ENCODE results near the gene VLDLR.

GRCh38 chr9:2638871-2639673 is 17.5 kb downstream of the VLDLR start:
- TF ChIP-seq, protein P1, sequence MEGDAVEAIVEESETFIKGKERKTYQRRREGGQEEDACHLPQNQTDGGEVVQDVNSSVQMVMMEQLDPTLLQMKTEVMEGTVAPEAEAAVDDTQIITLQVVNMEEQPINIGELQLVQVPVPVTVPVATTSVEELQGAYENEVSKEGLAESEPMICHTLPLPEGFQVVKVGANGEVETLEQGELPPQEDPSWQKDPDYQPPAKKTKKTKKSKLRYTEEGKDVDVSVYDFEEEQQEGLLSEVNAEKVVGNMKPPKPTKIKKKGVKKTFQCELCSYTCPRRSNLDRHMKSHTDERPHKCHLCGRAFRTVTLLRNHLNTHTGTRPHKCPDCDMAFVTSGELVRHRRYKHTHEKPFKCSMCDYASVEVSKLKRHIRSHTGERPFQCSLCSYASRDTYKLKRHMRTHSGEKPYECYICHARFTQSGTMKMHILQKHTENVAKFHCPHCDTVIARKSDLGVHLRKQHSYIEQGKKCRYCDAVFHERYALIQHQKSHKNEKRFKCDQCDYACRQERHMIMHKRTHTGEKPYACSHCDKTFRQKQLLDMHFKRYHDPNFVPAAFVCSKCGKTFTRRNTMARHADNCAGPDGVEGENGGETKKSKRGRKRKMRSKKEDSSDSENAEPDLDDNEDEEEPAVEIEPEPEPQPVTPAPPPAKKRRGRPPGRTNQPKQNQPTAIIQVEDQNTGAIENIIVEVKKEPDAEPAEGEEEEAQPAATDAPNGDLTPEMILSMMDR (conservative IDR thresholded peaks at IDR 0.05 in 1 of 2, IDR thresholded peaks at IDR 0.05 in 1 of 2; ENCODE audit: low read depth in 1 of 2, low read length in 2 of 2), result no peak
- no peak for TF ChIP-seq EZH2 (IDR thresholded peaks at IDR 0.05; ENCODE audit: low read length, missing control alignments)

Measured in fibroblast of lung (primary cell).